ENCODE results near the gene TTLL12.

The TTLL12 gene

GRCh38 chr22:43198126-43198525 is 11.2 kb upstream of the TTLL12 start:
- no peak for DNase-seq

- DNase-seq, result no peak
Observed at GRCh38 chr22:43197271-43197941, 10.5 kb upstream of the TTLL12 start.

- DNase-seq, result no peak
Observed at GRCh38 chr22:43191831-43192230, 4.9 kb upstream of the TTLL12 start.

GRCh38 chr22:43188829-43189545 is 2.1 kb upstream of the TTLL12 start:
- DNase-seq, result no peak

GRCh38 chr22:43187171-43188099 is 501 bp upstream of the TTLL12 start:
- peak; percentile 91 to 96 (median 96) for DNase-seq

- DNase-seq, result no peak
Observed at GRCh38 chr22:43185860-43186261, 1.1 kb downstream of the TTLL12 start.

GRCh38 chr22:43183496-43184277 is 3.2 kb downstream of the TTLL12 start:
- no peak for DNase-seq

GRCh38 chr22:43182726-43183125 is 4.2 kb downstream of the TTLL12 start:
- no peak for DNase-seq

GRCh38 chr22:43182118-43182517 is 4.8 kb downstream of the TTLL12 start:
- DNase-seq, result no peak

- no peak for DNase-seq
Observed at GRCh38 chr22:43181321-43182076, 5.4 kb downstream of the TTLL12 start.

- no peak for DNase-seq
Observed at GRCh38 chr22:43180670-43181069, 6.3 kb downstream of the TTLL12 start.

- DNase-seq, result no peak
Observed at GRCh38 chr22:43179911-43180195, 7.1 kb downstream of the TTLL12 start.

- DNase-seq, result no peak
Observed at GRCh38 chr22:43179146-43179910, 7.6 kb downstream of the TTLL12 start.

- no peak for DNase-seq
Observed at GRCh38 chr22:43177479-43177878, 9.5 kb downstream of the TTLL12 start.

- no peak for DNase-seq
Observed at GRCh38 chr22:43176090-43176489, 10.8 kb downstream of the TTLL12 start.

- no peak for DNase-seq
Observed at GRCh38 chr22:43174941-43175531, 11.9 kb downstream of the TTLL12 start.

GRCh38 chr22:43173976-43174720 is 12.8 kb downstream of the TTLL12 start:
- DNase-seq, result no peak

GRCh38 chr22:43173566-43173965 is 13.4 kb downstream of the TTLL12 start:
- no peak for DNase-seq

- no peak for DNase-seq
Observed at GRCh38 chr22:43172191-43172590, 14.7 kb downstream of the TTLL12 start.

GRCh38 chr22:43171607-43172006 is 15.3 kb downstream of the TTLL12 start:
- no peak for DNase-seq
